GM19099 (cell line): Measurements from ENCODE around the gene ADRB1.

Source experiments
- POLR2A ChIP-seq: IDR thresholded peaks from 3 replicates; pipeline ENCODE4 v1.6.1; 2011; ENCODE audit warnings: low read depth; ENCODE audit not compliant: insufficient read length; ENCODE audit errors: extremely low read depth

The ADRB1 gene

GRCh38 chr10:114038819-114039218 is 4.8 kb upstream of the ADRB1 start:
- TF ChIP-seq POLR2A, result no peak

GRCh38 chr10:114041166-114041565 is 2.5 kb upstream of the ADRB1 start:
- TF ChIP-seq POLR2A, result no peak

- no peak for TF ChIP-seq POLR2A
Measured at GRCh38 chr10:114042895-114043531, 653 bp upstream of the ADRB1 start.

GRCh38 chr10:114044247-114045135 is 825 bp downstream of the ADRB1 start:
- TF ChIP-seq POLR2A, result no peak

GRCh38 chr10:114045136-114046086 is 1.7 kb downstream of the ADRB1 start:
- TF ChIP-seq POLR2A, result no peak

GRCh38 chr10:114046087-114046458 is 2.4 kb downstream of the ADRB1 start:
- TF ChIP-seq POLR2A, result no peak

GRCh38 chr10:114048472-114048871 is 4.8 kb downstream of the ADRB1 start:
- no peak for TF ChIP-seq POLR2A

- no peak for TF ChIP-seq POLR2A
Measured at GRCh38 chr10:114051714-114052113, 8.0 kb downstream of the ADRB1 start.

GRCh38 chr10:114052255-114052654 is 8.6 kb downstream of the ADRB1 start:
- no peak for TF ChIP-seq POLR2A

- TF ChIP-seq POLR2A, result no peak
Measured at GRCh38 chr10:114053946-114054345, 10.3 kb downstream of the ADRB1 start.

GRCh38 chr10:114057855-114058254 is 14.2 kb downstream of the ADRB1 start:
- no peak for TF ChIP-seq POLR2A

GRCh38 chr10:114058297-114058696 is 14.6 kb downstream of the ADRB1 start:
- no peak for TF ChIP-seq POLR2A

- no peak for TF ChIP-seq POLR2A
Measured at GRCh38 chr10:114059561-114059960, 15.9 kb downstream of the ADRB1 start.

GRCh38 chr10:114060456-114060855 is 16.8 kb downstream of the ADRB1 start:
- no peak for TF ChIP-seq POLR2A

GRCh38 chr10:114061148-114061547 is 17.5 kb downstream of the ADRB1 start:
- no peak for TF ChIP-seq POLR2A
